Adrenal gland (tissue), 5 donors: ENCODE measurements around the gene NDUFV2.
"Not testable (repeated sequence)": the region's sequence is repeated elsewhere in the genome, so short reads cannot be mapped to it uniquely, and the experiment has no call there.

Source experiments
- POLR2A ChIP-seq, 2 donors: fragments of 450-650 bp; IDR thresholded peaks; one replicate each; pipeline ENCODE4 v1.6.1; 2017; ENCODE audit warnings: antibody characterized with exemption in 2 of 2, mild to moderate bottlenecking in 2 of 2, moderate library complexity in 1 of 2
- TF ChIP-seq, protein P1 (sequence below), 6 experiments: fragments of 450-650 bp in 4 of 6; fragments of 200-600 bp in 2 of 6; sonication (generic) in 1 of 6; IDR thresholded peaks; 1 replicate in 5 of 6; 2 replicates in 1 of 6; pipeline versions ENCODE4 v1.5.1 to v1.8.0; 2016 to 2021; ENCODE audit warnings: antibody characterized with exemption in 6 of 6, mild to moderate bottlenecking in 2 of 6, moderate library complexity in 1 of 6
- donor health status: DM: no; HTN: no; CAD: no.

DNA sequence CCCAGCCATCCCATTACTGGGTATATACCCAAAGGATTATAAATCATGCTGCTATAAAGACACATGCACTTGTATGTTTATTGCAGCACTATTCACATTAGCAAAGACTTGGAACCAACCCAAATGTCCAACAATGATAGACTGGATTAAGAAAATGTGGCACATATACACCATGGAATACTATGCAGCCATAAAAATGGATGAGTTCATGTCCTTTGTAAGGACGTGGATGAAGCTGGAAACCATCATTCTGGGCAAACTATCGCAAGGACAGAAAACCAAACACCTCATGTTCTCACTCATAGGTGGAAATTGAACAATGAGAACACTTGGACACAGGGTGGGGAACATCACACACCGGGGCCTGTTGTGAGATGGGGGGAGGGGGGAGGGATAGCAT, 9.4 kb upstream of the NDUFV2 start:
- TF ChIP-seq, protein P1, sequence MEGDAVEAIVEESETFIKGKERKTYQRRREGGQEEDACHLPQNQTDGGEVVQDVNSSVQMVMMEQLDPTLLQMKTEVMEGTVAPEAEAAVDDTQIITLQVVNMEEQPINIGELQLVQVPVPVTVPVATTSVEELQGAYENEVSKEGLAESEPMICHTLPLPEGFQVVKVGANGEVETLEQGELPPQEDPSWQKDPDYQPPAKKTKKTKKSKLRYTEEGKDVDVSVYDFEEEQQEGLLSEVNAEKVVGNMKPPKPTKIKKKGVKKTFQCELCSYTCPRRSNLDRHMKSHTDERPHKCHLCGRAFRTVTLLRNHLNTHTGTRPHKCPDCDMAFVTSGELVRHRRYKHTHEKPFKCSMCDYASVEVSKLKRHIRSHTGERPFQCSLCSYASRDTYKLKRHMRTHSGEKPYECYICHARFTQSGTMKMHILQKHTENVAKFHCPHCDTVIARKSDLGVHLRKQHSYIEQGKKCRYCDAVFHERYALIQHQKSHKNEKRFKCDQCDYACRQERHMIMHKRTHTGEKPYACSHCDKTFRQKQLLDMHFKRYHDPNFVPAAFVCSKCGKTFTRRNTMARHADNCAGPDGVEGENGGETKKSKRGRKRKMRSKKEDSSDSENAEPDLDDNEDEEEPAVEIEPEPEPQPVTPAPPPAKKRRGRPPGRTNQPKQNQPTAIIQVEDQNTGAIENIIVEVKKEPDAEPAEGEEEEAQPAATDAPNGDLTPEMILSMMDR (IDR thresholded peaks at IDR 0.05): not testable (repeated sequence)
- TF ChIP-seq POLR2A (IDR thresholded peaks at IDR 0.05): not testable (repeated sequence)
